HL-60 (cell line): ENCODE measurements around the gene SCIN.

Experiments used
- DNase-seq, 2 experiments: peaks; one replicate each; pipeline ENCODE4 v3.0.0-alpha.2; 2010 to 2020; ENCODE audit warnings: low read depth in 1 of 2, low spot score in 1 of 2
- H3K27ac ChIP-seq: fragments of 250-450 bp; sonication (Bioruptor Pico); replicated peaks from 2 replicates; pipeline ENCODE4 v1.5.1; 2020; ENCODE audit warnings: mild to moderate bottlenecking, moderate library complexity
- H3K27me3 ChIP-seq: fragments of 250-450 bp; sonication (Bioruptor Pico); 2 replicates; pipeline ENCODE4 v1.5.1; 2021; ENCODE audit warnings: mild to moderate bottlenecking, moderate library complexity; ENCODE audit not compliant: insufficient read depth, poor library complexity, severe bottlenecking
- H3K4me3 ChIP-seq: replicated peaks from 2 replicates; pipeline ENCODE4 v1.5.1; 2011; ENCODE audit warnings: mild to moderate bottlenecking, control low read depth, low read length; ENCODE audit not compliant: insufficient read depth
- CTCF ChIP-seq: IDR thresholded peaks from one replicate; pipeline ENCODE4 v1.5.1; 2011; ENCODE audit warnings: low read length, control low read depth, inconsistent platforms; ENCODE audit not compliant: insufficient read depth
- GABPA ChIP-seq: IDR thresholded peaks from 2 replicates; pipeline ENCODE4 v1.6.1; 2012; ENCODE audit warnings: low read depth
- POLR2AphosphoS5 ChIP-seq: IDR thresholded peaks from 2 replicates; pipeline ENCODE4 v1.6.1; 2012; ENCODE audit warnings: low read depth
- REST ChIP-seq: IDR thresholded peaks from 2 replicates; pipeline ENCODE4 v1.6.1; 2012; ENCODE audit warnings: low read depth; ENCODE audit not compliant: insufficient replicate concordance
- SPI1 ChIP-seq: IDR thresholded peaks from 2 replicates; pipeline ENCODE4 v1.6.1; 2012; ENCODE audit warnings: low read depth, mild to moderate bottlenecking, borderline replicate concordance

The SCIN gene

GRCh38 chr7:12701433-12701832 lies 130.9 kb downstream of the SCIN start:
- Histone ChIP-seq H3K4me3 (no peak overlapping the region), H3K27ac (no peak overlapping the region), H3K27me3 (no peaks in the 10 kb centered on the region)
- DNase-seq: no peak
- TF ChIP-seq REST (no peak), POLR2AphosphoS5 (no peak), CTCF (no peak), SPI1 (no peak), GABPA (no peak)

GRCh38 chr7:12703881-12704280 lies 133.4 kb downstream of the SCIN start:
- DNase-seq: no peak
- TF ChIP-seq REST (no peak), CTCF (no peak), SPI1 (no peak), POLR2AphosphoS5 (no peak), GABPA (no peak)
- no peak overlapping the region for H3K4me3 ChIP-seq
- H3K27me3 ChIP-seq: no peaks in the 10 kb centered on the region
- no peak overlapping the region for H3K27ac ChIP-seq

GRCh38 chr7:12705878-12706277 lies 135.4 kb downstream of the SCIN start:
- no peak for TF ChIP-seq REST
- no peak for TF ChIP-seq SPI1
- no peak for TF ChIP-seq POLR2AphosphoS5
- TF ChIP-seq GABPA: no peak
- TF ChIP-seq CTCF: no peak
- DNase-seq: no peak
- H3K27me3 ChIP-seq: no peaks in the 10 kb centered on the region
- no peak overlapping the region for H3K4me3 ChIP-seq
- H3K27ac ChIP-seq: no peak overlapping the region
